IPS-20b (cell line): ENCODE measurements around the gene SESN1.
"Not testable (repeated sequence)": the region's sequence is repeated elsewhere in the genome, so short reads cannot be mapped to it uniquely, and the experiment has no call there.

Experiments
- H3K27ac ChIP-seq: one replicate; pipeline ENCODE4 v1.5.1; 2013; ENCODE audit warnings: low read length
- H3K27me3 ChIP-seq: 2 replicates; pipeline ENCODE4 v1.6.1; 2013; ENCODE audit warnings: mild to moderate bottlenecking, low read length, inconsistent platforms; ENCODE audit not compliant: insufficient read depth
- H3K36me3 ChIP-seq: 2 replicates; pipeline ENCODE4 v1.6.1; 2013; ENCODE audit warnings: low read depth, mild to moderate bottlenecking, inconsistent platforms, low read length, moderate library complexity; ENCODE audit not compliant: insufficient read depth
- H3K4me1 ChIP-seq: 2 replicates; pipeline ENCODE4 v1.6.1; 2013; ENCODE audit warnings: mild to moderate bottlenecking, control low read depth, inconsistent platforms, low read length, moderate library complexity; ENCODE audit not compliant: insufficient read depth
- H3K4me3 ChIP-seq: 2 replicates; pipeline ENCODE4 v1.5.1; 2013; ENCODE audit warnings: mild to moderate bottlenecking, low read length, inconsistent platforms
- H3K9ac ChIP-seq: 2 replicates; pipeline ENCODE4 v1.6.1; 2013; ENCODE audit warnings: low read depth, mild to moderate bottlenecking, inconsistent platforms, low read length, moderate library complexity
- H3K9me3 ChIP-seq: 2 replicates; pipeline ENCODE4 v1.6.1; 2013; ENCODE audit warnings: mild to moderate bottlenecking, low read depth, low read length, inconsistent platforms; ENCODE audit not compliant: insufficient read depth

The SESN1 gene

DNA sequence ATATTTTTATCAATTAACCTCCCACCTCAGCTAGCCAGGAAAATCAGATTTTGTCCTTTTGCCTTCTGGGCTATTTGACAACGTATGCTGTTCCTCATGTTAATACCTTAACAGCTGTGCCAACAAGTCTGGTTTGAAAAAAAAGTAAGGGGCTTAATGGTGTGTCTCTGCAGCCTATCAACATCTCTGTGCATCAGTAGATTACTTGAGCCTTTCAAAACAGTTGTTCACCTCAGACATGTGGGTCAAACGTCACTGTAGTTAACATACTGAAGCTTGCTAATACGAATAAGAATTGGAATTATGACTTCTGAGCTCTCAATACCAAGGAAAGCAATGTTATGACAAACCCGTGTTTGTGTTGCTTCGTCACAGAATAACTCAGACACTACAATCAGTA, 23.7 kb upstream of the SESN1 start:
- Histone ChIP-seq H3K4me1 (no peaks in the 10 kb centered on the region), H3K9me3 (no peaks in the 10 kb centered on the region), H3K9ac (no peak overlapping the region), H3K27me3 (no peaks in the 10 kb centered on the region), H3K4me3 (no peak overlapping the region), H3K27ac (no peak overlapping the region), H3K36me3 (no peaks in the 10 kb centered on the region)

- Histone ChIP-seq H3K36me3 (no peaks in the 10 kb centered on the region), H3K4me1 (no peaks in the 10 kb centered on the region), H3K4me3 (no peak overlapping the region), H3K9ac (no peak overlapping the region), H3K27me3 (no peaks in the 10 kb centered on the region), H3K9me3 (no peaks in the 10 kb centered on the region), H3K27ac (no peak overlapping the region)
These were observed 22.8 kb upstream of the SESN1 start for GRCh38 chr6:109117346-109118035.

DNA sequence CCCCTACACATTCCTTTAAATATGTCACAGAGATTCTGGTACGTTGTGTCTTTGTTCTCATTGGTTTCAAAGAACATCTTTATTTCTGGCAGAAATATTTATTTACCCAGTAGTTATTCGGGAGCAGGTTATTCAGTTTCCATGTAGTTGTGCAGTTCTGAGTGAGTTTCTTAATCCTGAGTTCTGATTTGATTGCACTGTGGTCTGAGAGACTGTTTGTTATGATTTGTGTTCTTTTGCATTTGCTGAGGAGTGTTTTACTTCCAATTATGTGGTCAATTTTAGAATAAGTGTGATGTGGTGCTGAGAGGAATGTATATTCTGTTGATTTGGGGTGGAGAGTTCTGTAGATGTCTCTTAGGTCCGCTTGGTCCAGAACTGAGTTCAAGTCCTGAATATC, 18.0 kb upstream of the SESN1 start:
- H3K4me3 ChIP-seq, H3K36me3 ChIP-seq, H3K27me3 ChIP-seq, H3K9me3 ChIP-seq, H3K4me1 ChIP-seq, H3K9ac ChIP-seq, H3K27ac ChIP-seq: not testable (repeated sequence)

DNA sequence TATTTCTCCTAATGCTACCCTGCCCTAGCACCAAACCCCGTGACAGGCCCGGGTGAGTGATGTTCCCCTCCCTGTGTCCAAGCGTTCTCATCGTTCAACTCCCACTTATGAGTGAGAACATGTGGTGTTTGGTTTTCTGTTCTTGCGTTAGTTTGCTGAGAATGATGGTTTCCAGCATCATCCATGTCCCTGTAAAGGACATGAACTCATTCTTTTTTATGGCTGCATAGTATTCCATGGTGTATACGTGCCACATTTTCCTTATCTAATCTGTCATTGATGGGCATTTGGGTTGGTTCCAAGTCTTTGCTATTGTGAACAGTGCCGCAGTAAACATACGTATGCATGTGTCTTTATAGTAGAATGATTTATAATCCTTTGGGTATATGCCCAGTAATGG, 15.0 kb upstream of the SESN1 start:
- H3K4me3 ChIP-seq, H3K27ac ChIP-seq, H3K36me3 ChIP-seq, H3K4me1 ChIP-seq, H3K9ac ChIP-seq, H3K9me3 ChIP-seq, H3K27me3 ChIP-seq: not testable (repeated sequence)

GRCh38 chr6:109105681-109106080, 11.0 kb upstream of the SESN1 start:
- no peaks in the 10 kb centered on the region for H3K27me3 ChIP-seq
- no peaks in the 10 kb centered on the region for H3K36me3 ChIP-seq
- H3K4me1 ChIP-seq: no peaks in the 10 kb centered on the region
- no peak overlapping the region for H3K4me3 ChIP-seq
- no peak overlapping the region for H3K27ac ChIP-seq
- H3K9ac ChIP-seq: no peak overlapping the region
- no peaks in the 10 kb centered on the region for H3K9me3 ChIP-seq

GRCh38 chr6:109104512-109104911, 9.9 kb upstream of the SESN1 start:
- Histone ChIP-seq H3K36me3 (no peaks in the 10 kb centered on the region), H3K27ac (no peak overlapping the region), H3K9ac (no peak overlapping the region), H3K9me3 (no peaks in the 10 kb centered on the region), H3K4me3 (no peak overlapping the region), H3K4me1 (no peaks in the 10 kb centered on the region), H3K27me3 (no peaks in the 10 kb centered on the region)

GRCh38 chr6:109103942-109104341, 9.3 kb upstream of the SESN1 start:
- Histone ChIP-seq H3K4me1 (no peaks in the 10 kb centered on the region), H3K27me3 (no peaks in the 10 kb centered on the region), H3K9ac (no peak overlapping the region), H3K27ac (no peak overlapping the region), H3K9me3 (no peaks in the 10 kb centered on the region), H3K36me3 (no peaks in the 10 kb centered on the region), H3K4me3 (no peak overlapping the region)

DNA sequence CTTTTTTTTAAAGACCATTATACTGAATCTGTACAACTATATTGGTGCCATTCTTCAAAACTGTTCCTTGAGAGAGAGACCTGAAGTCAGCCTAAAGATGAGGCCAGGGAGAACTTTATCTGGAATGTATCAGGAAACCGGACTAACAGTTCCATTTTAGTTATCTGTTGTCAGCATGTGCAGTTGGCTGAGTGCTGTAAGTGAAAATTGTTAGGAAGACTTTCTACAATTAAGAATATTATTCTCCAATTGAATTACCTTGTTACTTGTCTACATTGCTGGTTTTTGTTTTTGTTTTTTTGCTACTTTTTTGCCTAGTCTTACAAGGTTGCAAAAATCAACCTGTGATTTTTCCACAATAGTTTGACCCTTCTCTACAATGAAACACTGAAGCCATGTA, 8.1 kb upstream of the SESN1 start:
- H3K27ac ChIP-seq: no peak overlapping the region
- no peaks in the 10 kb centered on the region for H3K9me3 ChIP-seq

GRCh38 chr6:109097661-109098060, 3.0 kb upstream of the SESN1 start:
- peaks cover 8% of the 10 kb centered on the region; the same call in 1 of the 2 replicates for H3K4me1 ChIP-seq
- H3K4me3 ChIP-seq: no peak overlapping the region
- H3K36me3 ChIP-seq: no peaks in the 10 kb centered on the region
- H3K27ac ChIP-seq: no peak overlapping the region
- H3K9ac ChIP-seq: no peak overlapping the region
- no peaks in the 10 kb centered on the region for H3K27me3 ChIP-seq
- no peaks in the 10 kb centered on the region for H3K9me3 ChIP-seq

More for the DNA sequence above, 8.1 kb upstream of the SESN1 start:
- H3K27me3 ChIP-seq: no peaks in the 10 kb centered on the region
- no peak overlapping the region for H3K9ac ChIP-seq
- H3K4me3 ChIP-seq: no peak overlapping the region
- H3K4me1 ChIP-seq: no peaks in the 10 kb centered on the region
- H3K36me3 ChIP-seq: no peaks in the 10 kb centered on the region

GRCh38 chr6:109096208-109096607, 1.6 kb upstream of the SESN1 start:
- H3K27me3 ChIP-seq: no peaks in the 10 kb centered on the region
- H3K36me3 ChIP-seq: no peaks in the 10 kb centered on the region
- no peak overlapping the region for H3K27ac ChIP-seq
- peak overlapping the region; percentile 96; the same call in 1 of the 2 replicates for H3K9ac ChIP-seq
- peak overlapping the region; percentile 98 for H3K4me3 ChIP-seq
- peaks cover 8% of the 10 kb centered on the region; the same call in 1 of the 2 replicates for H3K4me1 ChIP-seq
- no peaks in the 10 kb centered on the region for H3K9me3 ChIP-seq

- Histone ChIP-seq H3K27me3 (no peaks in the 10 kb centered on the region), H3K4me3 (peak overlapping the region; percentile 98), H3K27ac (peak overlapping the region; percentile 42), H3K4me1 (peaks cover 8% of the 10 kb centered on the region; the same call in 1 of the 2 replicates), H3K36me3 (no peaks in the 10 kb centered on the region), H3K9ac (peak overlapping the region; percentile 96; the same call in 1 of the 2 replicates), H3K9me3 (no peaks in the 10 kb centered on the region)
These were observed 1.1 kb upstream of the SESN1 start for GRCh38 chr6:109095835-109096084.

GRCh38 chr6:109095036-109095834, 589 bp upstream of the SESN1 start, which contains the start of gene CEP57L1:
Gene CEP57L1, plus strand, starts transcription at chr6:109095507. Its CDS starts 49,715 bp downstream, at chr6:109145222.
- Histone ChIP-seq H3K36me3 (no peaks in the 10 kb centered on the region), H3K4me3 (peak within 1 kb of the TSS; percentile 98), H3K27ac (peak within 1 kb of the TSS; percentile 89), H3K9me3 (no peaks in the 10 kb centered on the region), H3K9ac (peak within 1 kb of the TSS; percentile 96), H3K4me1 (peaks cover 8% of the 10 kb centered on the region; the same call in 1 of the 2 replicates), H3K27me3 (no peaks in the 10 kb centered on the region)
